Measurements from ENCODE around the gene CTAG2. TPM values are rescaled to one million over a fixed set of nuclear protein-coding genes. Genes with fewer than 3 reads are reported as not detected.

CTAG2 gene
- total RNA-seq, 1 donor from 2014 or later: not detected

DNA sequence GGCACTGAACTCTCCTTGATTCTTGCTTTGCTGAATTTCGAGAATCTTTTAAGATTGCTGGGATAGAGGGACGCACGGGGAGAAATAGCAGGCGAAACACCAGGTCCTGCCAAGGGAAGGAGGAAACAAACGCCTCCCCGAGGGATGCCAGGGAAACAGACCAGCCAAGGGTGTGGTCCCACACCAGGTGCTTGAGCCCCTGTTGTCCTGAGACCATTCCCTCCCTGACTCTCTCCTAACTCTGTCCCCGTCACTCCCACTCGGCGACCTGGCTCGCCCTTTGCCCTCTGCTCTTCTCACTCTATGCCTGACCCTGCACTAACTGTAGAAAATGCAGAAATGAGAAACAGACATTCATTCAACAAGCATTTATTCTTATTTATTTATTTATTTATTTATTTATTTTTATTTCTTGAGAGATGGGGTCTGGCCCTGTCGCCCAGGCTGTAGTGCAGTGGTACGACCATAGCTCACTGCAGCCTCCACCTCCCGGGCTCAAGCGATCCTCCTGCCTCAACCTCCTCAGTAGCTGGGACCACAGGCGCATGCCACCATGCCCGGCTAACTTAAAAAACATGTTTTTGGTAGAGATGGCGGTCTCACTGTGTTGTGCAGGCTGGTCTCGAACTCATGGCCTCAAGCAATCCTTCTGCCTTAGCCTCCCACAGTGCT is 50.5 kb downstream of the CTAG2 start:
- H3K4me2 ChIP-seq (ENCODE audit: low read length): no peak overlapping the region
- no peak overlapping the region for H3K4me3 Mint-ChIP-seq (ENCODE audit: unreplicated experiment)
- no peaks in the 10 kb centered on the region for H3K79me2 ChIP-seq (ENCODE audit: insufficient read depth, low read length)
- DNase-seq (ENCODE audit: low read depth) (no peak), FAIRE-seq (no peak)
- H3K27me3 Mint-ChIP-seq (ENCODE audit: low read depth, unreplicated experiment): peaks cover 3% of the 10 kb centered on the region
- H3K27ac Mint-ChIP-seq (ENCODE audit: unreplicated experiment): no peak overlapping the region
- H3K4me1 Mint-ChIP-seq (ENCODE audit: low read depth, unreplicated experiment): peaks cover 19% of the 10 kb centered on the region
- no peaks in the 10 kb centered on the region for H3K36me3 ChIP-seq (ENCODE audit: insufficient read depth, low read length)
- H3K4me3 ChIP-seq (ENCODE audit: insufficient read depth, low read depth, low read length): no peak overlapping the region
- no peaks in the 10 kb centered on the region for H3K36me3 Mint-ChIP-seq (ENCODE audit: low read depth, unreplicated experiment)
- no peaks in the 10 kb centered on the region for H3K27me3 ChIP-seq (ENCODE audit: insufficient read depth, low read length)
- no peaks in the 10 kb centered on the region for H4K20me1 ChIP-seq (ENCODE audit: insufficient read depth, low read length)
- no peaks in the 10 kb centered on the region for H3K9me3 ChIP-seq (ENCODE audit: insufficient read depth, low read depth, low read length)
- no peak overlapping the region for H2AFZ ChIP-seq (ENCODE audit: low read depth, low read length)
- no peak overlapping the region for H3K9ac ChIP-seq (ENCODE audit: low read length)
- TF ChIP-seq, protein P1, sequence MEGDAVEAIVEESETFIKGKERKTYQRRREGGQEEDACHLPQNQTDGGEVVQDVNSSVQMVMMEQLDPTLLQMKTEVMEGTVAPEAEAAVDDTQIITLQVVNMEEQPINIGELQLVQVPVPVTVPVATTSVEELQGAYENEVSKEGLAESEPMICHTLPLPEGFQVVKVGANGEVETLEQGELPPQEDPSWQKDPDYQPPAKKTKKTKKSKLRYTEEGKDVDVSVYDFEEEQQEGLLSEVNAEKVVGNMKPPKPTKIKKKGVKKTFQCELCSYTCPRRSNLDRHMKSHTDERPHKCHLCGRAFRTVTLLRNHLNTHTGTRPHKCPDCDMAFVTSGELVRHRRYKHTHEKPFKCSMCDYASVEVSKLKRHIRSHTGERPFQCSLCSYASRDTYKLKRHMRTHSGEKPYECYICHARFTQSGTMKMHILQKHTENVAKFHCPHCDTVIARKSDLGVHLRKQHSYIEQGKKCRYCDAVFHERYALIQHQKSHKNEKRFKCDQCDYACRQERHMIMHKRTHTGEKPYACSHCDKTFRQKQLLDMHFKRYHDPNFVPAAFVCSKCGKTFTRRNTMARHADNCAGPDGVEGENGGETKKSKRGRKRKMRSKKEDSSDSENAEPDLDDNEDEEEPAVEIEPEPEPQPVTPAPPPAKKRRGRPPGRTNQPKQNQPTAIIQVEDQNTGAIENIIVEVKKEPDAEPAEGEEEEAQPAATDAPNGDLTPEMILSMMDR (IDR thresholded peaks at IDR 0.05; ENCODE audit: insufficient read depth, low read depth, low read length): no peak
- no peak for TF ChIP-seq EZH2 (IDR thresholded peaks at IDR 0.05; ENCODE audit: insufficient read depth, low read length)
- no peak overlapping the region for H3K27ac ChIP-seq (ENCODE audit: low read depth, low read length)
- no peaks in the 10 kb centered on the region for H3K9me3 Mint-ChIP-seq (ENCODE audit: unreplicated experiment)
- peaks cover 21% of the 10 kb centered on the region for H3K4me1 ChIP-seq (ENCODE audit: insufficient read depth, low read length)

DNA sequence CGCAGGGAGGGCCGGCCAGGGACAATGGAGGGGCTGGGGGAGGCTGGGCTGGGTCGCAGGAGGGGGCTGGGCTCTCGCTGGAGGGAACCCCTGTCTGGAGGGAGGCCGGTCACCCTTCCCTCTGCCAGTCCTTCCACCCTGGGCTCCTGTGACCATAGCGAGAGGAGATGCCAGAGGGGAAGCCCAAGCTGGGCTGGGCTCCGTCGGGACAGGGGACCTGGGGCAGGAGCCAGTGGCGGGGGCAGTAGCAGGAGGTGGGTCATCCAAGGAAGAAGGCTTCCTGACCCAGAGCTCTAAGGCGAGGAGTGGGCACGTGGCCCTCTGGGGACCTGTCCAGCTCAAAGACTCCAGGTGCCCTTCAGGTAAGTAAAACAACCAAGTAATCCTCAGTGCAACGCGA is 51.2 kb downstream of the CTAG2 start:
- H3K4me1 Mint-ChIP-seq (ENCODE audit: low read depth, unreplicated experiment): peaks cover 24% of the 10 kb centered on the region
- no peak overlapping the region for H2AFZ ChIP-seq (ENCODE audit: low read depth, low read length)
- H3K9me3 ChIP-seq (ENCODE audit: insufficient read depth, low read depth, low read length): no peaks in the 10 kb centered on the region
- H3K9ac ChIP-seq (ENCODE audit: low read length): no peak overlapping the region
- no peak overlapping the region for H3K4me2 ChIP-seq (ENCODE audit: low read length)
- no peak overlapping the region for H3K27ac Mint-ChIP-seq (ENCODE audit: unreplicated experiment)
- DNase-seq (ENCODE audit: low read depth): no peak
- no peak overlapping the region for H3K27ac ChIP-seq (ENCODE audit: low read depth, low read length)
- peaks cover 3% of the 10 kb centered on the region for H3K27me3 Mint-ChIP-seq (ENCODE audit: low read depth, unreplicated experiment)
- H3K36me3 Mint-ChIP-seq (ENCODE audit: low read depth, unreplicated experiment): no peaks in the 10 kb centered on the region
- peaks cover under 1% of the 10 kb centered on the region for H3K9me3 Mint-ChIP-seq (ENCODE audit: unreplicated experiment)
- H3K27me3 ChIP-seq (ENCODE audit: insufficient read depth, low read length): no peaks in the 10 kb centered on the region
- H3K4me3 Mint-ChIP-seq (ENCODE audit: unreplicated experiment): no peak overlapping the region
- peaks cover 21% of the 10 kb centered on the region for H3K4me1 ChIP-seq (ENCODE audit: insufficient read depth, low read length)
- H4K20me1 ChIP-seq (ENCODE audit: insufficient read depth, low read length): no peaks in the 10 kb centered on the region
- TF ChIP-seq, protein P1 (IDR thresholded peaks at IDR 0.05; ENCODE audit: insufficient read depth, low read depth, low read length): no peak
- no peak for TF ChIP-seq EZH2 (IDR thresholded peaks at IDR 0.05; ENCODE audit: insufficient read depth, low read length)
- no peak for FAIRE-seq
- no peaks in the 10 kb centered on the region for H3K36me3 ChIP-seq (ENCODE audit: insufficient read depth, low read length)
- H3K79me2 ChIP-seq (ENCODE audit: insufficient read depth, low read length): no peaks in the 10 kb centered on the region
- no peak overlapping the region for H3K4me3 ChIP-seq (ENCODE audit: insufficient read depth, low read depth, low read length)

Other genes starting within 250 kb of the CTAG2 start
- 35.1 and 39.1 TPM in 2 replicates for gene DNASE1L1, start 244.3 kb downstream of the CTAG2 start, total RNA-seq
- gene TAFAZZIN, start 242.0 kb downstream of the CTAG2 start, total RNA-seq: 16.6 and 20.7 TPM in 2 replicates
- 153 and 175 TPM in 2 replicates for gene ATP6AP1, start 224.9 kb downstream of the CTAG2 start, total RNA-seq
- 137 and 143 TPM in 2 replicates for gene GDI1, start 216.4 kb downstream of the CTAG2 start, total RNA-seq
- gene FAM50A, start 209.4 kb downstream of the CTAG2 start, total RNA-seq: 88.0 and 100.0 TPM in 2 replicates
- 117 and 149 TPM in 2 replicates for gene PLXNA3, start 195.3 kb downstream of the CTAG2 start, total RNA-seq
- 20.0 and 20.1 TPM in 2 replicates for gene LAGE3, start 174.3 kb downstream of the CTAG2 start, total RNA-seq
- gene UBL4A, start 167.0 kb downstream of the CTAG2 start, total RNA-seq: 25.8 and 26.2 TPM in 2 replicates
- gene SLC10A3, start 162.9 kb downstream of the CTAG2 start, total RNA-seq: 24.4 and 27.3 TPM in 2 replicates
- gene FAM3A, start 137.3 kb downstream of the CTAG2 start, total RNA-seq: 20.9 and 26.1 TPM in 2 replicates
- gene G6PD, start 106.7 kb downstream of the CTAG2 start, total RNA-seq: 54.1 and 62.8 TPM in 2 replicates
- 21.4 and 22.3 TPM in 2 replicates for gene IKBKG, start 106.0 kb downstream of the CTAG2 start, total RNA-seq
- gene CTAG1A, start 68.4 kb downstream of the CTAG2 start, total RNA-seq: not detected in 2 replicates
- gene CTAG1B, start 34.3 kb downstream of the CTAG2 start, total RNA-seq: not detected in 2 replicates
- 1.7 TPM in 2 replicates for gene GAB3, start 97.5 kb upstream of the CTAG2 start, total RNA-seq
- gene DKC1, start 109.3 kb upstream of the CTAG2 start, total RNA-seq: 52.0 and 60.5 TPM in 2 replicates
- gene MPP1, start 151.9 kb upstream of the CTAG2 start, total RNA-seq: 8.3 and 9.0 TPM in 2 replicates
- gene SMIM9, start 181.1 kb upstream of the CTAG2 start, total RNA-seq: not detected in 2 replicates
- 24.8 and 25.6 TPM in 2 replicates for gene F8A1, start 232.8 kb upstream of the CTAG2 start, total RNA-seq